Liver (tissue), 9 donors: ENCODE measurements around the gene NUAK1. TPM values are rescaled to one million over a fixed set of nuclear protein-coding genes. Genes with fewer than 3 reads are reported as not detected.

Experiments
- DNase-seq: peaks from one replicate; pipeline ENCODE4 v3.0.0-alpha.2; 2017; ENCODE audit warnings: low spot score
- H3K27ac ChIP-seq, 2 donors: one replicate each; pipeline ENCODE4 v1.7.0; 2013; ENCODE audit warnings: inconsistent platforms in 2 of 2, low read length in 2 of 2, control low read depth in 1 of 2, low read depth in 1 of 2, mild to moderate bottlenecking in 1 of 2
- H3K27me3 ChIP-seq, 4 donors: one replicate each; pipeline versions ENCODE4 v1.6.1 to v1.7.0; 2013; ENCODE audit warnings: low read length in 3 of 4, inconsistent platforms in 1 of 4, mild to moderate bottlenecking in 1 of 4, moderate library complexity in 1 of 4; ENCODE audit not compliant: control insufficient read depth in 4 of 4, insufficient read depth in 4 of 4
- H3K36me3 ChIP-seq, 4 donors: one replicate each; pipeline versions ENCODE4 v1.6.1 to v1.7.0; 2013; ENCODE audit warnings: low read length in 3 of 4, mild to moderate bottlenecking in 3 of 4, low read depth in 1 of 4, moderate library complexity in 1 of 4; ENCODE audit not compliant: control insufficient read depth in 4 of 4, insufficient read depth in 3 of 4
- H3K4me1 ChIP-seq, 4 donors: one replicate each; pipeline versions ENCODE4 v1.6.1 to v1.7.0; 2013; ENCODE audit warnings: low read length in 3 of 4, mild to moderate bottlenecking in 3 of 4, moderate library complexity in 1 of 4; ENCODE audit not compliant: control insufficient read depth in 4 of 4, insufficient read depth in 4 of 4
- H3K4me3 ChIP-seq, 3 donors: one replicate each; pipeline versions ENCODE4 v1.6.1 to v1.7.0; 2013; ENCODE audit warnings: low read length in 3 of 3, control low read depth in 1 of 3, low read depth in 1 of 3, mild to moderate bottlenecking in 1 of 3
- H3K9ac ChIP-seq, 2 donors: one replicate each; pipeline ENCODE4 v1.7.0; 2013; ENCODE audit warnings: low read length in 2 of 2, mild to moderate bottlenecking in 2 of 2, moderate library complexity in 2 of 2, control low read depth in 1 of 2, low read depth in 1 of 2
- H3K9me3 ChIP-seq, 4 donors: one replicate each; pipeline versions ENCODE4 v1.6.1 to v1.7.0; 2013; ENCODE audit warnings: low read length in 3 of 4; ENCODE audit not compliant: control insufficient read depth in 4 of 4
- ATF3 ChIP-seq: IDR thresholded peaks from 2 replicates; pipeline ENCODE4 v1.6.1; 2016; ENCODE audit warnings: antibody characterized with exemption
- CTCF ChIP-seq: fragments of 150-350 bp; IDR thresholded peaks from 2 replicates; pipeline ENCODE4 v1.5.1; 2017; ENCODE audit warnings: improper control_type of control experiment, low read depth, low read length; ENCODE audit not compliant: missing input control
- EGR1 ChIP-seq, 2 donors: IDR thresholded peaks; 2 replicates each; pipeline ENCODE4 v1.6.1; 2016 to 2018; ENCODE audit warnings: antibody characterized with exemption in 2 of 2, low read depth in 2 of 2
- FOXA1 ChIP-seq: IDR thresholded peaks from 2 replicates; pipeline ENCODE4 v1.6.1; 2016; ENCODE audit warnings: antibody characterized with exemption
- FOXA2 ChIP-seq: IDR thresholded peaks from 2 replicates; pipeline ENCODE4 v1.6.1; 2016; ENCODE audit warnings: antibody characterized with exemption
- GABPA ChIP-seq, 2 donors: IDR thresholded peaks in 1 of 2; conservative IDR thresholded peaks in 1 of 2; 2 replicates each; pipeline ENCODE4 v1.6.1; 2016; ENCODE audit warnings: antibody characterized with exemption in 2 of 2, mild to moderate bottlenecking in 1 of 2, moderate library complexity in 1 of 2
- HNF4A ChIP-seq, 2 donors: conservative IDR thresholded peaks; 2 replicates each; pipeline ENCODE4 v1.6.1; 2016; ENCODE audit warnings: antibody characterized with exemption in 2 of 2, mild to moderate bottlenecking in 2 of 2
- HNF4G ChIP-seq: IDR thresholded peaks from 2 replicates; pipeline ENCODE4 v1.6.1; 2016; ENCODE audit warnings: antibody characterized with exemption
- JUND ChIP-seq, 2 donors: IDR thresholded peaks; 2 replicates each; pipeline ENCODE4 v1.6.1; 2016; ENCODE audit warnings: antibody characterized with exemption in 2 of 2
- RAD21 ChIP-seq, 2 donors: IDR thresholded peaks; 2 replicates each; pipeline ENCODE4 v1.6.1; 2016; ENCODE audit warnings: antibody characterized with exemption in 2 of 2, mild to moderate bottlenecking in 2 of 2
- REST ChIP-seq: IDR thresholded peaks from 2 replicates; pipeline ENCODE4 v1.6.1; 2016; ENCODE audit warnings: antibody characterized with exemption, mild to moderate bottlenecking
- RXRA ChIP-seq, 2 donors: IDR thresholded peaks; 2 replicates each; pipeline ENCODE4 v1.6.1; 2017 to 2018; ENCODE audit warnings: antibody characterized with exemption in 2 of 2, mild to moderate bottlenecking in 1 of 2
- SP1 ChIP-seq: IDR thresholded peaks from 2 replicates; pipeline ENCODE4 v1.6.1; 2018; ENCODE audit warnings: antibody characterized with exemption, mild to moderate bottlenecking
- YY1 ChIP-seq: IDR thresholded peaks from 2 replicates; pipeline ENCODE4 v1.6.1; 2016; ENCODE audit warnings: antibody characterized with exemption, mild to moderate bottlenecking
- ZBTB33 ChIP-seq: IDR thresholded peaks from 2 replicates; pipeline ENCODE4 v1.6.1; 2016; ENCODE audit warnings: antibody characterized with exemption
- WGBS: extraction: QIAGEN DNeasy Blood & Tissue Kit; methylation state at CpG from one replicate; pipeline ENCODE4 v1.1.7; 2013; 5-methylcytosine and 5-hydroxymethylcytosine counted together
- polyA plus RNA-seq, 2 donors: library from polyadenylated mRNA; stranded (reverse) in 1 of 2; unstranded in 1 of 2; fragments of 200-250 nt in 1 of 2; fragments of >200 nt in 1 of 2; fragmentation: Nextera tagmentation in 1 of 2; extraction: Ambion mirVana in 1 of 2; gene quantifications; one replicate each; pipeline versions ENCODE4 v1.2.1 to v1.2.3, GENCODE V29; 2013 to 2015
- total RNA-seq, 2 donors: library from RNA; depleted of rRNA; stranded (reverse); fragments of >200 nt; gene quantifications; one replicate each; pipeline ENCODE4 v1.2.3, GENCODE V29; 2014
- donor health status: healthy.
- donor health status: healthy.
- donor health status: healthy.
- donor health status: healthy.
- donor health status: healthy.

NUAK1 gene
- total and polyA plus RNA-seq, 4 donors: 2.5 to 9.3 (median 3.9) TPM

- no peaks in the 10 kb centered on the region for H3K9me3 ChIP-seq
- WGBS: 95% methylated on average over 1 of the region's 1 CpG
- H3K27ac ChIP-seq: no peak overlapping the region
- H3K27me3 ChIP-seq: no peaks in the 10 kb centered on the region
- no peak overlapping the region for H3K4me3 ChIP-seq
- TF ChIP-seq FOXA1: no peak
- TF ChIP-seq ATF3: no peak
- no peak for TF ChIP-seq YY1
- TF ChIP-seq RXRA (IDR thresholded peaks at IDR 0.05): no peak
- no peak for TF ChIP-seq HNF4A (conservative IDR thresholded peaks at IDR 0.05)
- TF ChIP-seq RAD21 (IDR thresholded peaks at IDR 0.05): no peak
- no peak for TF ChIP-seq HNF4G
- TF ChIP-seq EGR1 (IDR thresholded peaks at IDR 0.05; ENCODE audit: low read depth in 2 of 2): no peak
- TF ChIP-seq GABPA (IDR thresholded peaks at IDR 0.05 in 1 of 2, conservative IDR thresholded peaks at IDR 0.05 in 1 of 2): no peak
- TF ChIP-seq SP1: no peak
- TF ChIP-seq CTCF: no peak
- TF ChIP-seq FOXA2: no peak
- TF ChIP-seq REST: no peak
- no peak for TF ChIP-seq JUND (IDR thresholded peaks at IDR 0.05)
- DNase-seq: no peak
- H3K9ac ChIP-seq: no peak overlapping the region
- H3K36me3 ChIP-seq: no peaks in the 10 kb centered on the region
- H3K4me1 ChIP-seq: no peaks in the 10 kb centered on the region
These were observed 90.7 kb downstream of the NUAK1 start for GRCh38 chr12:106048016-106048415.

GRCh38 chr12:106046947-106047346 lies 91.8 kb downstream of the NUAK1 start:
- WGBS: 95% methylated on average over 2 of the region's 2 CpGs
- no peak for DNase-seq
- no peak overlapping the region for H3K27ac ChIP-seq
- no peak overlapping the region for H3K4me3 ChIP-seq
- no peaks in the 10 kb centered on the region for H3K27me3 ChIP-seq
- no peak for TF ChIP-seq RAD21 (IDR thresholded peaks at IDR 0.05)
- no peak for TF ChIP-seq HNF4A (conservative IDR thresholded peaks at IDR 0.05)
- TF ChIP-seq SP1: no peak
- TF ChIP-seq ZBTB33: no peak
- no peak for TF ChIP-seq FOXA1
- TF ChIP-seq FOXA2: no peak
- no peak for TF ChIP-seq CTCF
- H3K9ac ChIP-seq: no peak overlapping the region
- no peaks in the 10 kb centered on the region for H3K4me1 ChIP-seq
- H3K9me3 ChIP-seq: no peaks in the 10 kb centered on the region
- no peaks in the 10 kb centered on the region for H3K36me3 ChIP-seq
